ENCODE data around the gene GNAZ. TPM values are rescaled to one million over a fixed set of nuclear protein-coding genes. Genes with fewer than 3 reads are reported as not detected.
A peak's percentile ranks its signal among the peaks of the same experiment; 100 is the strongest.

Gene GNAZ
- total RNA-seq, 1 experiment from 2014 or later = 17.2 TPM

DNA sequence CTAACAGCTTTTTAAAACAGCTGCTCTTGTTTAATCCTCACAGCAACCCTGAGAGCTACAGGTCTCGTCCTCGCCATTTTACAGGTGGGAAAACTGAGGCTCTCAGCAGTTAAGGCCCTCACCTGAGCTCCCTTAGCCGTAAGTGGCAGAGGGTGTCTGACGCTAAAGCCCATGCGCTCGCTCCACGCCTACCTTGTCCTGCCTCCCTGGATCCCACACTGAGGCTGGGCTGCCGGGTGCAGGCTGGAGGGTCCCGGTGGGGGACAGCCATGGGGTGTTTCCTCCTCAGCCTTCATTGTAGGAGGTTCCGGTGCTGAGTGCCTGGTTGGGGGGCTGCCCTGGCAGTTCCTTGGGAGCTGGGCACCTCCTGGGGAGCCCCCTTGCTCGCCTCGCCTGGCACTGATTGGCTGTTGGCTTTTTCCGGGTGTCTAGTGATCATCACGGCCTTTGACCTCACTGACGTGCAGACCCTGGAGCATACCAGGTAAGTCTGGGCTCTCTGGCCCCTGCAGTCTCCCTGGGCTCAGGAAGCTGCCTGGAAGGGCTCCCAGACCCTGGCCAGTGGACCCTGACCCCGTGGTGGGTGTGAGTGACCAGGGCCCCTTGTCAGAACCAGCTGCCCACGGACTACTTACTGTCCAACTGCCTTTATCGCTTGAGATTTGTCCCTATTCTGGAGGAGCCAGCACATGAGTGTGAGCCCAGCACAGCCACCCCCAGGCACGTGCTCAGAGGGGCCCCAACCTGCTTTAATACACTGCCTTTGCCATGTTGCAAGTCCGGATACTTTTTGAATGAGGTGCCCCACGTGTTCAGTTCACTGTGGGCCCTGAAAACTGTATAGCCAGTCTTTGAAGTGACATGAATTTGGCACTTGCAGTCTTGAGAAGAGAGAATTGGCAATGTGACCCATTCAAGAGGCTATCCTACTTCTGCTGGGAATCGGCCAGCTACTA lies 87.5 kb downstream of the GNAZ start:
- no peak for DNase-seq (ENCODE audit: low spot score)
- in situ Hi-C loops (cut with HindIII; ENCODE audit: low sequenced_read_pairs) = no loop called here

DNA sequence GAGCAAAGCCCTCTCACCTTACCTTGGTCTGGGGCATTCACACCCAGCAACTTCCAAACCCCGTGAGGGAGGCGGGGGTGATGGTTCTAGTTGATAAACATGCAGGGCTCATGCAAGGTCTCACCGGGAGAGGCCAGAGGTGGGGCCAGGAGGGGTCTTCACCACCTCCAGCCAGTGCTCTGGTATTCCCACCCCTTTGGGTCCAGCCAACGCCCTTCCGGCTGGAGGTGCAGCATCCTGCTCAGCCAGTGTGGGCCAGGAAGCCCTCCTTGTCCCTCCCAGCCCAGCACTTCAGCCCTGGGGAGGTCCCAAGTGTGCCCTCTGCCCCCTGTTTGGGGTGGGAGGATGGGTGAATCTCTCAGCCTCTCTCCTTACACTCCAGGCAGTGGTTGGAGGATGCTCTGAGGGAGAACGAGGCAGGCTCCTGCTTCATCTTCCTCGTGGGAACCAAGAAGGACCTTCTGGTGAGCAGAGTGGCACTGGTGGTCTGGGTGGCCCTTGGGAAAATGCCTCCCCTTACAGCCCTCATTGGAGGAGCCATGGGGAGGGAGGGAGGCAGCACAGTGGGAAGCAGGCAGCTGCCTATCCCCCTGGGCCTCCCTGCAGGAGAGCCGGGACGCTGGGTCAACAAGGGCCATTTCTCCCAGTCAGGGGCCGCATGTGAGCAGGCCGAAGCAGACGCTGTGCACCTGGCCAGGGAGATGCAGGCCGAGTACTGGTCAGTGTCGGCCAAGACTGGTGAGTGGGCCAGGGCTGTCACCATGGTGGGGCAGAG lies 88.4 kb downstream of the GNAZ start:
- in situ Hi-C loops (cut with HindIII; ENCODE audit: low sequenced_read_pairs) = no loop called here
- DNase-seq (ENCODE audit: low spot score) = no peak

DNA sequence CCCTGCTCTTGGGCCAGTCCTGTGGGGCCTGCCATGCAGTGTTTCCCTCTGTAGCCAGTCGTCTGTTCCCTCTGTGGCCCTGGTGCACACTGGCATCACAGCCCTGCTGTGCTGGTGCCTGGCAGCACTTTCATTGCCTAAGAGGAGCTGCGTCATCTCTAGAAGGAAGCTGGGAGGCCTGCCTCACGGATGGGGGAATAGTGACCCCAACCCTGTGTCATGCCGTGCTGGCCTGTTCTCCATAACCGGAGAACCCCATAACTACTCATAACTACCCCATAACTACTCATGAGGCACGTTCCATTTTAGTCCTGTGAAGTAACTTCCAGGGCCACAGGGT lies 88.9 kb downstream of the GNAZ start:
- in situ Hi-C loops (cut with HindIII; ENCODE audit: low sequenced_read_pairs) = no loop called here
- no peak for DNase-seq (ENCODE audit: low spot score)

DNA sequence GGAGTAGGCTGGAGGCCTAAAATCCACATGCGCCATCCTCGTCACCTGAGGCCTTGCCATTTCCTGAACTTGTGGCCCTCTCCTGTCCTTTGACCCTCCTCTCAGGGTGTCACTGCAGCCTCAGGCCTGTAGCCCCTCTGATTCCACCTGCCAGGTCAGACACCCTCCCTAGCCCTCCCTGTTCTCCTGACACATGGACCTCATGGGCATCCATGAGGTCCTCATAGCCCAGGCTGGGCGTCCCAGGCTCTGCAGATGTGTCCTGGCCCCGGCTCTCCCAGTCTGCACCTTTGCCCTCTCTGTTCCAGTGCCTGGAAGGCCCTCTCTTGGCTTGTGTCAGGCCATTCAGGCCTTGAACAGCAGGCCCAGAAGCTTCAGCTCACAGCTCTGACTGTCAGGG lies 90.7 kb downstream of the GNAZ start:
- in situ Hi-C loops (cut with HindIII; ENCODE audit: low sequenced_read_pairs) = no loop called here
- no peak for DNase-seq (ENCODE audit: low spot score)

DNA sequence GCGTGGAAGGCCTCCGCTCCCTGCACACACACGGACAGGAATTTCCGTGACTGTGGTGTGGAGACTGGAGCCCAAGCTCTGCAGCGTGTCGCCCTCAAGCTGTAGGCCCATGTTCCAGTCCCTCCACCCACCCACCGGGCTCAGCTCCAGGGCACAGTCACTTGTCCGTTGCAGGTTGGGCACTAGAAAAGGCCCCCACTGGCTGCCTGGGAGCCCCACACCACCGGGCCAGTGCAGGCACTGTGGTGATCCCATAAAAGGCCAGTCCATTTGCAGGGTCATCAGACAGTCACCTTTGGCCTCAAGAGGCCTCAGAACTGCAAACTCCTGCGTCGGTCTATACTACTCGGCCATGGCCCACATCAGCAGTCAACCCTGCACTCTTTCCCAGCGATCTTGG lies 91.3 kb downstream of the GNAZ start:
- DNase-seq (ENCODE audit: low spot score) = no peak
- in situ Hi-C loops (cut with HindIII; ENCODE audit: low sequenced_read_pairs) = no loop called here

DNA sequence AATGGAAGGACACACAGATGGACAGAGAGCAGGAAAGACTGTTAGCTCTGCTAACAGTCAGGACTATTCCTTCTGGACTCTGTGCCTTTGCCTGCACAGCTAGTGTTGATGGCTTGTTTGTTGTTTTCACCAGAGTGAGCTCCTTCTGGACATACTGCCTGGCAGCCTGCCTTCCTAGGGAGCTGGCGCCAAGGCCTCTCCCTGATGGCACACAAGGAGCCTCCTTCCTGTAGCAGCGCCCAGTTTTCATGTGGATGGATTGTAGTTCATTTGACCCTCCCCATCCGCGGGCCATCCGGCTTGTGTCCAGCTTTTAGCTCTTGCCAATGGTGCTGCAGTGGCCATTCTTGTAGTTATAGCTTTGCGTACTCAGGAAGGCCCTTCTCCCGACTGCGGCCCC lies 93.3 kb downstream of the GNAZ start:
- in situ Hi-C loops (cut with HindIII; ENCODE audit: low sequenced_read_pairs) = no loop called here
- peak; percentile 96 for DNase-seq (ENCODE audit: low spot score)

DNA sequence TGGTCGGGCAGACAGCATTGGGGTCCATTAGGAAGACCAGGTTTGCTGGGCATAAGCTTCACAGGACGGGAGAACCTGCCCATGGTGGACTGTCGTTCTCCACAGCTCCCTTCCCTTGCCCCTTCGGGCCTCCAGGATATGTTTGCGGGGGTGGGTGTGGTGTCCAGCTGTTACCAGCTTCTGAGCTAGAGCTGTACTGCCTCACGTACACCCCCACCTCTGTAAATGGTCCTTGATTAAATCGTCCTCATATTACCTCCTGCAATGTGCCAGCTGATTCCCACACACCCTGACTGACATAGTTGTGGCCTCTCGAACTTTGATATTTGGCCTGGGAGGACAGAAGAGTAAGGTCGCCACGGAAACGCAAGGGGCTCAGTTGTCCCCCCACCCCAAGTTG lies 93.8 kb downstream of the GNAZ start:
- in situ Hi-C loops (cut with HindIII; ENCODE audit: low sequenced_read_pairs) = no loop called here
- DNase-seq (ENCODE audit: low spot score) = no peak

DNA sequence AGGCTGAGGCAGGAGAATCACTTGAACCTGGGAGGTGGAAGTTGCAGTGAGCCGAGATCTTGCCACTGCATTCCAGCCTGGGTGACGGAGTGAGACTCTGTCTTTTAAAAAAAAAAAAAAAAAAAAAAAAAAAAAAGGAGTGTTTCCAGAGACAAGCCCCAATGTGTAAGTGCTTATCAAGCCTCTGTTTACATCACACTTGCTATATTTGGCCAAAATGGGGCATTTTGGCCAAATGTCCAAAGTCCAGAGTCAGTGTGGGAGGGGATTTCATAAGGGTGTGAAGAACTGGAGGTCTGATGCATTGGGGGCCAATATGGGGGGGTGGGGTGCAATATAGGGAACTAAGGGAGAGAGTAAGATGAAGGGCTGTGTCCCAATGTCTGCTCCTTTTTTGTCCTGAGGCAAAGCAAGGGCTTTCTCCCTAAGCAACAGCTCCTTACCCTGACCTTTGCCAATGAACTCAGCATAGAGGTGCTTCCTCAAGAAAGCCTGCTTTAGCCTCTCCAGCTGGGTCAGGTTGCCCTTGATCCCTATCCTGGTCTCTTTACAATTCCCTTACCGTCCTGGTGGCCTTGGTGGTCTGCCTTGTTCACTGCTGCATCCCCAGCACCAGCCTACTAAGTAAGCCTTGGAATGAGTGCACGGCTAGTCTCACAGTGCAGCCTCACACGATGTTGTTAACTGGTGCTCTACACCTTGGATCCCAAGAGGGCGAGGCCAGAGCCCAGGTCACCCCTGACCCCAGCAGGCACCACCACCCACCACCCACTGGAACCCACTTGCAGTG lies 95.9 kb downstream of the GNAZ start:
- in situ Hi-C loops (cut with HindIII; ENCODE audit: low sequenced_read_pairs) = no loop called here
- DNase-seq (ENCODE audit: low spot score) = no peak

DNA sequence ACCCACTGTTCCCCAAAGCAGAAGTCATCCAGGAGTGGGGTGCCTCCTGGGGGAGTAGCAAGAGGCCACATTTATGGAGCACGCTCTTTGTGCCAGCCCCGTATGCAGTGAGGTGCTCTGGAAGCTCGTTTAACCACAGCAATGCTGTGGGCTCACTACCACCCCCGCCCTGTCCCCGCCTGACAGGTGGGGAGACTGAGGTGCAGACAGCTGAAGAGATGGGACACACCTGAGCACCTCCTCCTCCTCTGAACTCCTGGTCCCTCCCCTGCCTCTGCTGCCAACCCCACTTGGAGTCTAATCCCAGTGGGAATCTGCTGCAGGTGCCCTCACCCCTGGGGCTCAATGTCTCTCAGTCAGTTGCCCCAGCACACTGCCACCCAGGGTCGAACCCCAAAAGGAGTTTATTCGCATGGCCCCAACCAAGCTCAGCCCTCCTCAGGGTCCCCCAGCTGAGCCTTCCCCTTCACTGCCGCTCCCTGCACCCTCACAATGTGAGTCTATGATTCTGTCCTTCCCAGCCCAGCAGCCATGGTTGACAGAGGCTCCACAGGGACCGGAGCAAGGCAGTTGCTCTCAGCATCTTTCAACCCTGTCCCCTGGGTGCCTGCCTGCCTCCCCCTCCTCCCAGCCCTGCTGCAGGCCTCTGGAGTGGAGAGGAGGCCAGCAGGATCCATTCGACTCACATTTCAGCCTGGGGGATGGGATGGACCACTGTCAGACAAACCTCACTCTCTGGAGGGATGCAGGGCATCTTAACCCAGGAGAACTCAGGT lies 96.7 kb downstream of the GNAZ start:
- DNase-seq (ENCODE audit: low spot score) = no peak
- in situ Hi-C loops (cut with HindIII; ENCODE audit: low sequenced_read_pairs) = no loop called here

DNA sequence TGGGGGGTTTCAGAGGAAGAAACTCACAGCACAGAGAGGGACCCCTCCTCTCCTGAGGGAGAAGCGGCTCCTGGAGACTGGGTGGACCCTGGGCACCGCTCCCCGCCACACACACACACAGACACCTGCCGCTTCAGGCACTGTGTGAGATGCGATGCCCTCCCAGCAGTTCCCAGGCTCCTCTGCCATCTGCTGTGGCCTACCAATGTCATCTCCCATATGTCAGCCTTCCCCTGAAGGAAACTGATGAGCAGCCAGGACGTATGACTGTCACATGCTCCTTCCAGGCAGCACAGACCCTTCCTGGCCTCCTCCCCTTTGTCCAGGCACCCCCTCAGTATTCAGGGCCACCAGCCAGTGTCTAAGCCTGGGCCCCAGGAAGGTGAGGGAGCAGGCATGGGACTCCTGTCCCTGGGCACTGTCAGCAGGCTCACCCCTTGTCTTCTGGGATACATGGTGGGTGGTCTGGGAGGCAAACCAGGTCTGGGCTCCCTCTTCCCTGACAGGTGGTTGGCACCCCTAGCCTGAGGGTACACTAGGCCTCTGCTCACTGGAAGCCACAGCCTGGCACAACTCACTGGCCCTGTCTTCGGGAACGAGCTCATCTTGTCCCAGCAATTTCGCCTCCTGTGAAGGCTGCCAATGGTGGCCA lies 98.2 kb downstream of the GNAZ start:
- in situ Hi-C loops (cut with HindIII; ENCODE audit: low sequenced_read_pairs) = no loop called here
- DNase-seq (ENCODE audit: low spot score) = peak; percentile 92

DNA sequence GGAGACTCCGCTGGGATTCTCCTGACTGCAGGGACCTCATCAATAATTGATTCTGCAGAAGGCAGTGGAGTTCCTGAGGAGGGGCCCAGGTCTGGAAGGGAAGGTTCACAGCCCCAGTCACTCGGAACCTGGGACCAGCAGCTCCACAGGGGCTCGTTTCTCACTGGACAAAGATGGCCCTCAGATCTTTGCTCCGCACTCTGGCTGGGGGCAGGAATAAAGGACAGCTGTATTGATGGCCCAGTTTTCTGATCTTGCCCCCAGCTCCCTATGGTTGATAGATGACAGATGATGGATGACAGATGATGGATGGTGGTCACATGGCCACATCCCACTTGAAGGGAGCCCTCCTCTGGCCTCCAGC lies 98.7 kb downstream of the GNAZ start:
- DNase-seq (ENCODE audit: low spot score) = no peak
- in situ Hi-C loops (cut with HindIII; ENCODE audit: low sequenced_read_pairs) = no loop called here

Other genes with a start within 250 kb of the GNAZ start
- gene IGLL5, start 182.7 kb upstream of the GNAZ start, total RNA-seq (2014; rRNA removed; shearing (Covaris generic)) = not detected in 2 replicates
- 1.7 TPM in 1 of 2 replicates, not detected in the other for gene RSPH14, start 71.5 kb downstream of the GNAZ start, total RNA-seq (2014; rRNA removed; shearing (Covaris generic))
- gene RAB36, start 75.0 kb downstream of the GNAZ start, total RNA-seq (2014; rRNA removed; shearing (Covaris generic)) = 1.5 and 3.3 TPM in 2 replicates
- gene BCR, start 110.0 kb downstream of the GNAZ start, total RNA-seq (2014; rRNA removed; shearing (Covaris generic)) = 32.4 and 55.9 TPM in 2 replicates